GM12874 (cell line): ENCODE measurements around the gene AVEN.

ENCODE experiments used
- TF ChIP-seq, protein P1 (sequence below): IDR thresholded peaks from 2 replicates; pipeline ENCODE4 v1.5.1; 2011; ENCODE audit warnings: low read depth, mild to moderate bottlenecking, control low read depth, low read length, moderate library complexity; ENCODE audit not compliant: insufficient read depth

AVEN gene

GRCh38 chr15:34038023-34038870, 757 bp downstream of the AVEN start:
- TF ChIP-seq, protein P1, sequence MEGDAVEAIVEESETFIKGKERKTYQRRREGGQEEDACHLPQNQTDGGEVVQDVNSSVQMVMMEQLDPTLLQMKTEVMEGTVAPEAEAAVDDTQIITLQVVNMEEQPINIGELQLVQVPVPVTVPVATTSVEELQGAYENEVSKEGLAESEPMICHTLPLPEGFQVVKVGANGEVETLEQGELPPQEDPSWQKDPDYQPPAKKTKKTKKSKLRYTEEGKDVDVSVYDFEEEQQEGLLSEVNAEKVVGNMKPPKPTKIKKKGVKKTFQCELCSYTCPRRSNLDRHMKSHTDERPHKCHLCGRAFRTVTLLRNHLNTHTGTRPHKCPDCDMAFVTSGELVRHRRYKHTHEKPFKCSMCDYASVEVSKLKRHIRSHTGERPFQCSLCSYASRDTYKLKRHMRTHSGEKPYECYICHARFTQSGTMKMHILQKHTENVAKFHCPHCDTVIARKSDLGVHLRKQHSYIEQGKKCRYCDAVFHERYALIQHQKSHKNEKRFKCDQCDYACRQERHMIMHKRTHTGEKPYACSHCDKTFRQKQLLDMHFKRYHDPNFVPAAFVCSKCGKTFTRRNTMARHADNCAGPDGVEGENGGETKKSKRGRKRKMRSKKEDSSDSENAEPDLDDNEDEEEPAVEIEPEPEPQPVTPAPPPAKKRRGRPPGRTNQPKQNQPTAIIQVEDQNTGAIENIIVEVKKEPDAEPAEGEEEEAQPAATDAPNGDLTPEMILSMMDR: no peak

DNA sequence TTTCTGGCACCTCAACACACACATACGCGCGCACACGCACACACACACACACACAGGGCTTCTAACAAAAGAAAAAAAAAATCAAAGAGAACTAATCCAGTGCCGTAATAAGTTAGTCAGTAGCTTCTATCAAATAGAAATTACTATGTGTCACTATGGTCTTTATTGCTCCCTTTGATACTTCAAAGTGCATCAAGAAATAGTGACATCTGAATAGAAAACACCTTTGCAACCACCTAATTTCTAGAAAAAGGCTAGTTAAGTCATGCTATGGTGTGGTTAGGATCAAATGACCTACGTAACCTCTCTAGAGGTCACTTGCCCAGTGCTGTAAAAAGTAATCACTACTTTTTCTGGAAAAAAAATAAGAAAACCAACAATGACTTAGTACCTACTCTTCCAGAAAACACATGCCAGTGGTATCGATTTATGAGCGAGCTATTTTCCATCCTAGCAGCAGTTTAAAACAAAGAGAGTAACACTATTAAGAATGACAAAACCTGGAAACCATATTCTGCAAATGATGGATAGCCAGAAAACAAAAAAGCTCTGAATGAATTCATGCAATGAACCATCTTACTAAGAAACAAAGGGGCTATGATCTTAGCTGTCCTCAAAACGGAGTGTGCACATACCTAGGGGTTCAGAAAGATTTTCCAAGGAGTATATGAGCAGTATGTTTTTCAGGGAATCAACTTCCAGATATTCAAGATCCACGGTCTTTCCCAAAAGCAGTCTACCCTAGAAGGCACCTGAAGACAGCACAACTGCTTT, 6.8 kb downstream of the AVEN start:
- TF ChIP-seq, protein P1: no peak

GRCh38 chr15:34027606-34028005, 11.4 kb downstream of the AVEN start:
- TF ChIP-seq, protein P1: no peak

GRCh38 chr15:34025252-34025651, 13.8 kb downstream of the AVEN start:
- TF ChIP-seq, protein P1: no peak

DNA sequence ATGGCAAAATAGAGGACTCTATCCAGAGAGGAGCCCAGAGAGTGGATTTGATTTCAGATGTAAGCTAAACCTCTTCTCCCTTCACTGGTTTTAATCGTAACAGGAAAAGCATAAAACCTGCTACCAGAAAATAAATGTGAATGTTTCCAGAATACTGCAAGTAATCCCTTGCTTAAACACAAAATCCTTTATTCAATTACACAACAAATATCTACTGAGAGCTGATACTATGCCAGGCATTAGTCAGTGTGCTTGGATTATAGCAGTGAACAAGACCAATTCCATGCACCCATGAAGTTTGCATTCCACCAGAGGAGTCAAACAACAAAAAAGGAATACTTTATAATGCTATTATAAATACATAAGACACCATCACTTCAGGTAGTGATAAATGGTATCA, 15.1 kb downstream of the AVEN start:
- TF ChIP-seq, protein P1: no peak

DNA sequence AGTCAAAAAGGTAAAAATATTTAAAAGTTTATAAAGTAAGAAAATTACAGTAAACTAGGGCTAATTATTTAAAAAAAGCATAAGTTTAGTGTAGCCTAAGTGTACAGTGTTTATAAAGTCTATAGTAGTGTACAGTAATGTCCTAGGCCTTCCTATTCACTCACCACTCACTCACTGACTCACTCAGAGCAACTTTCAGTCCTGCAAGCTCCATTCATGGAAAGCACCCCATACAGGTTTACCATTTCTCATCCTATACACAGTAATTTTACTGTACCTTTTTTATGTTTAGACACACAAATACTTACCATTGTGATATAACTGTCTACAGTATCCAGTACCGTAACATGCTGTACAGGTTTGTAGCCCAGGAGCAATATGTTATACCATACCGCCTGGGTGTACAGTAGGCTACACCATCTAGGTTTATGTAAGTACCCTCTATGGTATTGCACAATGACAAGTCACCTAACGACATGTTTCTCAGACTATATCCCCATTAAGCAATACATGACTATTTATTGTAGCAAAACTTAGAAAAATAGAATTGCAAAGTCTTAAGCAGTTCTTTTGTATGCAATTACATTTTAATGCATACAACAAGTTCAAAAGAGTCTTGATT, 19.5 kb downstream of the AVEN start:
- TF ChIP-seq, protein P1: no peak

- TF ChIP-seq, protein P1: no peak
These were observed 20.9 kb downstream of the AVEN start for GRCh38 chr15:34018021-34018645.
